GOT3 (cell line): ENCODE measurements around the gene EID2B.

Source experiments
- DNase-seq: peaks from one replicate; lab custom pipeline; 2025; ENCODE audit warnings: mixed read lengths; lab: John Stamatoyannopoulos, UW

EID2B gene

DNA sequence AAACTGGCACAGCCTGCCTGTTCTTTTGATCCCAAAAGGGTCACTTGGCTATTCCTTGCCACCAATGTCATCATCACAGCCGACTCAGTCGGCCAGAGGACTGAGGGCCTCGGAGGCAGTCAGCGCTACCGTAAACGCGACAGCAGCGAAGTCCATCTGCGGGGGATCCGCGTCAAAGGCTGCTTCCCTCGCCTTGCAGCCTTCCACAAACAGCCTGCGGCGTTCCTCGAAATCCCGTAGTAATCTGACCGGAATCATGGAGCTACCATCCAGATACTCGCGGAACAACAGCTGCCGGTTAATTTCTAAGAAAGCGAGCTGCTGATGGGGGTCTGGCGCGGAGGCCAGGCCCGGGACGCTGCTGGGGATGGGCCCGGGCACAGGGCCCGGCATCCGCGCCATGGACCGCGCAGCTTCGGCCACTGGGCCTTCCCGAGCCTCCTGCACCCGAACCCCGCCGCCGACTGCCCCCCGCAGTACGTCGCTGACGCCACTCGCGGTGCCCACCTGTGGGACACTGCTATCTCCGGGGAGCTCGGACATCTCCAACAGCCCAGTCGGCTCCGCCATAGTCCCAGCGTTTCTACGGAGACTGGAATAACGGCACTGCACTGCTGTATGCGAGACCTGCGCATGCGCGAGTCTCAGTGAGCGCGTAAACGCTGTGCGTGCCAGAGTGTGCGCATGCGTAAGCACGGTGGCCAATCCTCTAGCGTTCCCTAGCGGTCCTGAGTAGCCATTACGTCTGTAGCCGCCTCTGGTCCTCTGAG lies at the start of gene EID2B:
Gene EID2B (minus strand): TSS at position 620 of the 770 bp plus-strand sequence. CDS start 50 bp downstream, at position 570.
- peak; percentile 74 for DNase-seq

DNA sequence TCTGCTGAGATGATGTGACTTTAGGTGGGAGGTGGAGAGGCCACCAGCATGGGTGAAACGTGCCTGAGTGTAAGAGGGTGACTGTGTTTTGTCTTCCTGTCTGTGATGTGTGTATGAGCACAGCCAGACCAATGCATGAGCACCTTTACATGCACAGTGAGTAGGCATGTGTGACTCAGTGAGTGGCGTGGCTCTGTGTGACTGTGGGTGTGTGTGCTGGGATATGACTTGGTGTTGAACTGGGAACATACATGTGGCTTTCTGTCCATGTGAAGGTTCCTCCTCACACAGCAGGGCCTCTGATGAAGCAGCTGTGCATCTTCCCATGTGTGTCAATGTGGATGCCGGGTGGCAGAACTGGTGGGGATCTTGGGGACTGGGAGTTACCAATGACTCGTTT lies 49.8 kb upstream of the EID2B start:
- DNase-seq, result no peak

DNA sequence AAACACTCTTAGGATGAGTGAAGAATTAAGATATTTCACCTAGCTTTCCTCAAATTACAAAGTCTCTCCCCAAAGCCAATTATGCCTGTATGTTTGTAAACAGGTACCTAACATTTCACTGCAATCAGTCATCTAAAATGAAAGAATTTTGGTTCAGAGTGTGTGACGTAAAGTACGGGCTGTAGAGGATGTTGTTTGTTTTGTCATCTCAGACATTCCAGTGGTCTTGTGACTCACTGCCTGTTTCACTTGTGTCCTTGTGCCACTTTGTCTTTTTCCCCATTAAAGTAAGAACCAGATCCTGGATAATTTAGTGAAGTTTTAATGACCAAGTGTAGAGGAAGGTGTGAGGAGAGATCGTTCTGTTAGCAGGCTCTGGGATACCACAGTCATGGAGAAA lies 36.0 kb upstream of the EID2B start:
- DNase-seq, result no peak

DNA sequence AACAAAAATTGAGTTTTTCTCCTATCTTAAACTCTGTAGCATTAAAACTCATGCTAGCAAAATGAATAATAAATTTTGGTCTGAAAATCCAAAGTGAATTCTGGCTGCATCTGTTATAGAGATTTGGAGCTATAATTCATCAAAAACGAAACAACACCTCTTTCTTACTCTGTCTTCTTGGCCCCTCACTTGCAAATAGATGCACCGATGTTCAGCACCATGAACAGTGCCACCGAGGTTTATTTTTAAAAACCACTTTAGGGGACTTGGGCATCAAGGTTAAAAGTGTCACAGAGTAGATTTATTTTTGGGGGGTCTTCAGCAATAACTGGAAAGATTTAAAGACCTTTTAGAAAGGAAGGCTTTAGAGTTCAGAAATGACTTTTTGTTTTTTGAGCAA lies 33.4 kb upstream of the EID2B start:
- no peak for DNase-seq

GRCh38 chr19:39563408-39563807 lies 30.8 kb upstream of the EID2B start:
- no peak for DNase-seq

DNA sequence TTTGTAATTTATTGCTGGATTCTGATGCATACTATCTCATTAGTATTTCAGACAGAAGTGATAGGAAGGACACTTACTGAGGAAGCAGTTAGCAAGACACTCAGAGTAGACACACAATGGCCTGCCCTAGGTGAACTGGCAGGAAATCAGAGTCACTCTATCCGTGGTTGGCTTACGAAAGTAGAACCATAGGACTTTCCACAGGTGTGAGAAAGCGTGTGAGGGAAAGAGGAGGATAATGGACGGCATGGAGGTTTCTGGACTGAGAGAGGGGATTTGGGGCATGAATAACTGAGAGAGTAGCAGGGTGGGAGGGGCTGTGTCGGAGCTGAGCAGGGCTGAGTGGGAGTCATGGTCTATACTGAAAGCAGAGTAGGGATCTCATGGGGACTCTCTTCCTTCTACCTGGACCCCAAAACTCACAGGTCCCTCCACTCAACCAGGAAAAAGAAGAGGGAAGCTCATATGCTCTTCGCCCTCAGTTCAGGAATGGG lies 26.0 kb upstream of the EID2B start:
- DNase-seq, result no peak

- no peak for DNase-seq
Measured at GRCh38 chr19:39557811-39558623, 25.4 kb upstream of the EID2B start.

DNA sequence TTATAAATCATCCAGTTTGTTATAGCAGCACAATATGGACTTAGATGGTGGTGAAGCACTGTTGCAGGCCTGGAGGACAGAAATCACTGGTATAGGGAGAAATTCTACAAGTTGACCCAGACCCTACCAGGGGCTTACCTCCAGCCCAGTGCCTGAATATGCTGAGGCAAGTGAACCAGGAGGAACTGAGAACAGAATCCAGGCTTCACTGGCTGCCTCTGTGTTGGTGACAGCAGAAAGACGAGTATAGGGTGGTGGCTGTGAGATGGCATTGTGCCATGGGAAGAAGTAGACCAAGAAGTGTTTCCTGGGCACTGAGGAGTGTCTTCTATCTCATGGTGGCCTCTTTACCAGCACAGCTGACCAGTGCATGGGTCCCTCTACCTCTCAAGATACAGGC lies 23.2 kb upstream of the EID2B start:
- no peak for DNase-seq

- no peak for DNase-seq
Measured at GRCh38 chr19:39554701-39555311, 22.2 kb upstream of the EID2B start.

- DNase-seq, result no peak
Measured at GRCh38 chr19:39553082-39553652, 20.5 kb upstream of the EID2B start.

GRCh38 chr19:39550197-39550596 lies 17.5 kb upstream of the EID2B start:
- no peak for DNase-seq

DNA sequence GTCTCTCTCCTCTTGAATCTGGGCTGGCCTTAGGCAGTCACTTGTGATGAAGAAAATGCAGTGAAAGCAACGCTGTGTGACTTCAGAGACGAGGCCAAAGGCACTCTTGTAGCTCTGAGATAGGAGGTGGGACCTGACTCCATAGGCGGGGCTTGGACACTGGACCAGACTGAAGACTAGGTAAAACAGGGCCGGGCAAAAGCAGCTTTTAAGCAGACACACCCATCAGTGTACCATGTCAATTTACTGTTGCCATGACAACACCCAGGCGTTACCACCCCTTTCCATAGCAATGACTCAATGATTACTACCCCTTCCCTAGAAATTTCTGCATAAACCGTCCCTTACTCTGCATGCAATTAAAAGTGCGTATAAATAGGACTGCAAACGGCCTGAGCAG lies 13.9 kb upstream of the EID2B start:
- DNase-seq, result no peak

DNA sequence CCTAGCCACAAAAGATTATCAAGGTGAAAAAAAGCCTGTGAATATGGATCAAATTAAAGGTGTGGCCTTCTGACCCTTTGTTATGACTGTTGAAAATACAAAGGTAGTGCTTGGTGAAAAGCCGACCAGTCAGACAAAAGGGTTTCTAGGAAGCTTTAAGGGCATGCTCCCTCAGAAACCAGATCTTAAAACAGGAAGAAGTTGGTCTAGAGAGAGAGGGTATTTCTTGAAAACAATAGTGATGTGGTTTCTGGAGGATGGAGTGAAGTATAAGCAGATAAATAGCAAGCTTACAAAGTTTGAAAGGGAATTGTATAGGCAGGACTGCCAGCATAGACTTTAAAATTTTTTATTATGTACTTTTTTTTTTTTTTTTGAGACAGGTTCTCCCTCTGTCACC lies 12.3 kb upstream of the EID2B start:
- no peak for DNase-seq

- no peak for DNase-seq
Measured at GRCh38 chr19:39544226-39544903, 11.7 kb upstream of the EID2B start.

DNA sequence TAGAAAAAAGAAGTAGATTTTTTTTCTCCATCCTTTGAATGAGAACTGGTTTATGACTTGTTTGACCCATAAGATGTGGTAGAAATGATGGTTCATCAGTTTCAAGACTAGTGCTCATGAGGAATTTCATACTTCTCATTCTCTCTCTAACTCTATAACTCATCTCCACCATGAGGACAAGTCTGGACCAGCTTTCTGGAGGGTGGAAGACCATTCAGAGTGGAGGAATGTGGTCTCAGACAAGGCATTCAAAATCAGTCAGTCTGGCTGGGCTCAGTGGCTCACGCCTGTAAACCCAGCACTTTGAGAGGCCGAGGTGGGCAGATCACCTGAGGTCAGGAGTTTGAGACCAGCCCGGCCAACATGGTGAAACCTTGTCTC lies 10.8 kb upstream of the EID2B start:
- no peak for DNase-seq

DNA sequence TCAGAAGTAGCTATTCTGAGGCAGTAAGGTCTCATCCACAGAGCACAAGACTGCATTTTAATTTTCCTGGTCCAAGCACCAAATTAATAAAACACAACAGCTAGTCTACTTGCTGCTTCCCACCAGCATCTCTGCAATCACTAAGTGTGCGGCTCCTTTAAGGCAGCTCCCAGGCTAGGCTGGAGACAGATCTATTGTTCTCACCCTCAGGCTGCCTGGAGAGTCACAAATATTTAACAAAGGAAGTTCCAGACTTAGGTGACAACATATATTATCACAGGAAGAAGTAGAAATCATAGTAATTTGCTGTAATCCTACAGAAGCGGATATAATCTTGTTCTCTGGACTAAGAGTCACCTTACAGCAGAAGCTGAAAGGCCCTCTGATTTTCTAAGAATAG lies 9.6 kb upstream of the EID2B start:
- no peak for DNase-seq

- DNase-seq, result no peak
Measured at GRCh38 chr19:39540333-39540673, 7.7 kb upstream of the EID2B start.

DNA sequence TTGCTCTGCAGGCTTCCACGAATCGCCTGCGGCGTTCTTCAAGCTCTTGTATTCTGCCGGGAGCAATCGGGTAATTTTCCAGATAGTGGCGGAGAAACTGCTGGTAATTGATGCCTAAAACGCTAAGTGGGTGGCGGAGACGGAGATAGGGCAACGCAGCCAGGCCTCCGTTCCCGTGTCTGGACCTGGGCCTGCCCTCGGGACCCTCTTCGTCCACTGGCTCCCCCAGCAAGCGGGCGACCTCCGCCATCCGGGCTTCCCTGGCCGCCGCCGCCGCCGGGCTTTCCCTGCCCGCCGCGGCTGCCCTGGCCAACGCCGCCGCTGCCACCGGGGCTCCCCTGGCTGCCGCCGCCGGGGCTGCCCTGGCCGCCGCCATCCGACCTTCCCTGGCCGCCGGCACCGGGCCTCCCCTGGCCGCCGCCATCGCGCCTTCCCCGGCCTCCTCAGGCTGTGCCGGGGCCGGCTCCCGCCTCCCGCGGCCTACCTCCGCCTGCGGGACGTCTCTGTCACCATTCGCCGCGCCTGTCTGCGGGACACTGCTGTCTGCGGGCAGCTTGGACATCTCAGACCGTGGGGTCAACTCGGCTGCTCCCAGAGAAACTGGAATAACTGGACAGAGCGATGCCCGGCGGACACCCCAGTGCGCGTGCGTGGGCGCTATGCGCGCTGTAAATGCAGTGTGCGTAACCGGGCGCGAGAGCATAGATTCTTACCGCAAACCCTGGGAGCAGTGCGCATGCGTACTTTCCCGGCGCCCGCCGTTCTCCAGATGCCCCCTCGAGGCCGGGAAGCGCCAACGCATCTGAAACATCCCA lies 7.1 kb upstream of the EID2B start, which contains the start of gene EID2:
Gene EID2 (minus strand): TSS at position 644 of the 815 bp plus-strand sequence. CDS start 82 bp downstream, at position 562.
- peak; percentile 68 for DNase-seq

DNA sequence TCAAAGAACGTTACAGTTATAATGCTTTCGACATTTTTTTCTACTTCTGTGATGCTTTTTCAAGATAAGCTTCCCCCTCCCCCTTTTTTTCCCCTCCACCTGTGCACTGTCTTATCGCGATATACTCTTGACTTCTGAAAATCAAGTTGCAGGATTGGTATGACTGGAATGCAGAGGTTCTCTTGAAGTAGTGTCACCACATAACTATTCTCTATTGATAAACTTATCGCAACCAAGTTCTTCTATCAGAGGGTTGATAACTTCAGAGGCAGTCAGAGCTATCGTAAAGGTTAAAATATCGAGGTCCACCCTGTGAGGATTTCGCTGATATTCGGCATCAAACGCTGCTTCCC lies 6.5 kb upstream of the EID2B start:
- no peak for DNase-seq

DNA sequence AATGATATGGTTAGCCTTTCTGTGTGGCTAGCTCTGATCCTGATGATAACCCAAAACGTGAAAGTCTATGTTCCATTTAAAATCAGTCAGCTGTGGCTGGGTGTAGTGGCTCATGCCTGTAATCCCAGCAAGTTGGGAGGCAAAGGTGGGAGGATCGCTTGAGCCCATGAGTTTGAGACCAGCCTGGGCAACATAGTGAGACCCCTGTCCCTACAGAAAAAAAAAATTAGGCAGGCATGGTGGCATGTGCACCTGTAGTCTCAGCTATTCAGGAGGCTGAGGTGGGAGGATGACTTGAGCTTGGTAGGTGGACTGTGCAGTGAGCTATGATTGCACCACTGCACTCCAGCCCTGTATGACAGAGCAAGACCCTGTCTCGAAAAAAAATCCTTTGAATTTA lies 1.1 kb upstream of the EID2B start:
- DNase-seq, result no peak

DNA sequence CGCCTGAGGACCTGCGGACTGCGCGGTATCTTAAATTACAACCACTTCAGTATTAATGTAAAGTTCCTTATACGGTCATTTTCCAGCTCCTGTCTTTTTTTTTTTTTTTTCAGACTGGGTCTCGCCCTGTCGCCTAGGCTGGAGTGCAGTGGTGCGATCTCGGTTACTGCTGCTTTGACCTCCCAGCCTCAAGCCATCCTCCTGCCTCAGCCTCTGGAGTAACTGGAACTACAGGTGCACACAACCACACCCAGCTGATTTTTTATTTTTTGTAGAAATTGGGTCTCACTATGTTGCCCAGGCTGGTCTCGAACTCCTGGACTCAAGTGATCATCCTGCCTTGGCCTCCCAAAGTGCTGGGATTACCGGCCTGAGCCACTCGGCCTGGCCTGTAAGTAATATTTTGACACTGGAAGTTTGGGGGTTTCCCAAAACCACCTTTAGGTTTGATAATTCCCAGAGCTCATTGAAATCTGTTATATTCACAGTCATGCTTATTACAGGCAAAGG lies 406 bp upstream of the EID2B start:
- DNase-seq, result no peak
